ENCODE data around the gene SMARCA2. TPM values are rescaled to one million over a fixed set of nuclear protein-coding genes. Genes with fewer than 3 reads are reported as not detected.

The SMARCA2 gene
- total RNA-seq, 2 donors from 2014 or later = 63.8 to 109 TPM

GRCh38 chr9:2128141-2128540 lies 113.0 kb downstream of the SMARCA2 start:
- Histone ChIP-seq H3K9me3 (no peaks in the 10 kb centered on the region), H3K27me3 (no peaks in the 10 kb centered on the region), H3K27ac (peak overlapping the region in 1 of 2 donors; percentile 8), H3K4me3 (no peak overlapping the region), H3K36me3 (peaks cover 9% of the 10 kb centered on the region), H3K4me1 (peaks cover 0 to 67% of the 10 kb centered on the region in 2 donors)
- no peak for DNase-seq (ENCODE audit: low spot score)
- no peak for TF ChIP-seq CTCF (IDR thresholded peaks at IDR 0.05)

- no peak for DNase-seq (ENCODE audit: low spot score)
- no peak overlapping the region for H3K4me3 ChIP-seq
- H3K9me3 ChIP-seq = no peaks in the 10 kb centered on the region
- H3K27ac ChIP-seq = peak overlapping the region; percentile 8 to 14
- TF ChIP-seq CTCF (IDR thresholded peaks at IDR 0.05) = no peak
- peaks cover 0 to 67% of the 10 kb centered on the region in 2 donors for H3K4me1 ChIP-seq
- peaks cover 9% of the 10 kb centered on the region for H3K36me3 ChIP-seq
- no peaks in the 10 kb centered on the region for H3K27me3 ChIP-seq
Measured at GRCh38 chr9:2128618-2129017, 113.5 kb downstream of the SMARCA2 start.

GRCh38 chr9:2130941-2131340 lies 115.8 kb downstream of the SMARCA2 start:
- Histone ChIP-seq H3K4me1 (peaks cover 0 to 51% of the 10 kb centered on the region in 2 donors), H3K36me3 (peaks cover 7% of the 10 kb centered on the region), H3K27me3 (no peaks in the 10 kb centered on the region), H3K9me3 (no peaks in the 10 kb centered on the region), H3K4me3 (no peak overlapping the region), H3K27ac (no peak overlapping the region)
- no peak for DNase-seq (ENCODE audit: low spot score)
- TF ChIP-seq CTCF (IDR thresholded peaks at IDR 0.05) = no peak

GRCh38 chr9:2132484-2133082 lies 117.4 kb downstream of the SMARCA2 start:
- TF ChIP-seq CTCF (IDR thresholded peaks at IDR 0.05) = peak; percentile 70 to 89
- Histone ChIP-seq H3K4me1 (peaks cover 0 to 34% of the 10 kb centered on the region in 2 donors), H3K27ac (no peak overlapping the region), H3K9me3 (no peaks in the 10 kb centered on the region), H3K4me3 (no peak overlapping the region), H3K27me3 (no peaks in the 10 kb centered on the region), H3K36me3 (peaks cover 7% of the 10 kb centered on the region)
- no peak for DNase-seq (ENCODE audit: low spot score)

- no peaks in the 10 kb centered on the region for H3K9me3 ChIP-seq
- peaks cover 7% of the 10 kb centered on the region for H3K36me3 ChIP-seq
- DNase-seq (ENCODE audit: low spot score) = no peak
- H3K27ac ChIP-seq = no peak overlapping the region
- peaks cover 0 to 18% of the 10 kb centered on the region in 2 donors for H3K4me1 ChIP-seq
- no peak for TF ChIP-seq CTCF (IDR thresholded peaks at IDR 0.05)
- no peak overlapping the region for H3K4me3 ChIP-seq
- no peaks in the 10 kb centered on the region for H3K27me3 ChIP-seq
Measured at GRCh38 chr9:2134391-2134790, 119.2 kb downstream of the SMARCA2 start.

GRCh38 chr9:2138646-2139045 lies 123.5 kb downstream of the SMARCA2 start:
- H3K4me1 ChIP-seq = peaks cover 0 to 13% of the 10 kb centered on the region in 2 donors
- no peaks in the 10 kb centered on the region for H3K27me3 ChIP-seq
- H3K4me3 ChIP-seq = no peak overlapping the region
- H3K27ac ChIP-seq = no peak overlapping the region
- TF ChIP-seq CTCF (IDR thresholded peaks at IDR 0.05) = no peak
- DNase-seq (ENCODE audit: low spot score) = no peak
- no peaks in the 10 kb centered on the region for H3K9me3 ChIP-seq
- peaks cover 7% of the 10 kb centered on the region for H3K36me3 ChIP-seq

Measured in right atrium auricular region (tissue), 2 donors.